ENCODE measurements around the gene ARMC2.

ARMC2 gene

DNA sequence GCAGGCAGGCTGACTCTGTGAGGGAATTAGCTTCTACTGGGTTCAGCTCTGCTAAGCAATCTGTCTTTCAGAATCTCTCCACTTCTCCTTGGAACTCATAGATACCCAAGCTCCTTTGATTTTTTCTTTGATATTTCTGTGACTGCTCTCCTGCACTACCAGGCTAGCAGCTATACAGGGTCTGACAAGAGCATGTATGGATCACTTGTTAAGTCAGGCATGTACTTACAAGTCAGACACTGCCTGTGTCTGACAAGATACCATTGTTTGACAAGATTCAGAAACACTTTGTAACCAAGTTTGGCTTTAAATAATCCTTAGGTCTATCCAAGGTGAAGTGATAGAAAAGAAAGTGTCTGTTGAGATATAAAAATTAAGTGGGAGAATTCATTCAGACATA, 167.0 kb downstream of the ARMC2 start:
- DNase-seq (ENCODE audit: low read depth, low spot score) = no peak

DNA sequence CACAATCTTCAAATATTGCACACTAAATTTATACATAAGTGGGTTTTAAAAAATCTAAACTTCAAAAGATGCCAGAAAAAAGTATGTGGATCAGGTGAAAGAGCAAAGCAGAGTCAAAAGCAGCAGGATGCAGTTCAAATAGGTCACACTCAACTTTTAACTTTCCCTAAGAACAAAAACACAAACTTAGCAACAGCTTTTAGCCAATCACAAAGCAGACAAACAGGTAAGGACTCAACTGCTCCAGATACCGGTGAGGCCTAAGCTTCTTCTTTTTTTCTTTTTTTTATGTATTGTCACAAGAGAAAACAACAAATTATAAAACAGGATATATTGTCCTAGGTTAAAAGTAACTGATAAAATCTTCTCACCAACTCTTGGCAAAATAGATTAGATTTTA, 171.7 kb downstream of the ARMC2 start:
- DNase-seq (ENCODE audit: low read depth, low spot score) = no peak

GRCh38 chr6:109021870-109022269, 173.6 kb downstream of the ARMC2 start:
- no peak for DNase-seq (ENCODE audit: low read depth, low spot score)

- no peak for DNase-seq (ENCODE audit: low read depth, low spot score)
Observed at GRCh38 chr6:109023356-109023925, 175.2 kb downstream of the ARMC2 start.
